HG02970 (cell line): ENCODE data around the gene MEG3.
"Not testable (repeated sequence)": the region's sequence is repeated elsewhere in the genome, so short reads cannot be mapped to it uniquely, and the experiment has no call there.

Experiments used
- ATAC-seq: cut with Tn5 transposase; IDR thresholded peaks from one replicate; pipeline ENCODE4 v1.9.1; 2021; ENCODE audit warnings: mild to moderate bottlenecking, moderate library complexity, moderate number of reproducible peaks; ENCODE audit not compliant: unreplicated experiment, low FRiP score

MEG3 gene

GRCh38 chr14:100788517-100788916 is 37.4 kb upstream of the MEG3 start:
- ATAC-seq = no peak

- no peak for ATAC-seq
These were observed 37.0 kb upstream of the MEG3 start for GRCh38 chr14:100788942-100789341.

- no peak for ATAC-seq
These were observed 36.2 kb upstream of the MEG3 start for GRCh38 chr14:100789460-100790417.

- no peak for ATAC-seq
These were observed 35.2 kb upstream of the MEG3 start for GRCh38 chr14:100790502-100791347.

- ATAC-seq = no peak
These were observed 34.6 kb upstream of the MEG3 start for GRCh38 chr14:100791348-100791735.

GRCh38 chr14:100791995-100792394 is 33.9 kb upstream of the MEG3 start:
- no peak for ATAC-seq

GRCh38 chr14:100796946-100797345 is 29.0 kb upstream of the MEG3 start:
- ATAC-seq = no peak

GRCh38 chr14:100800041-100800440 is 25.9 kb upstream of the MEG3 start:
- ATAC-seq = no peak

GRCh38 chr14:100801433-100801832 is 24.5 kb upstream of the MEG3 start:
- not testable (repeated sequence) for ATAC-seq

- no peak for ATAC-seq
These were observed 23.7 kb upstream of the MEG3 start for GRCh38 chr14:100802179-100802578.

GRCh38 chr14:100802766-100803165 is 23.2 kb upstream of the MEG3 start:
- no peak for ATAC-seq

- ATAC-seq = no peak
These were observed 22.7 kb upstream of the MEG3 start for GRCh38 chr14:100803226-100803625.

GRCh38 chr14:100803676-100804075 is 22.2 kb upstream of the MEG3 start:
- ATAC-seq = no peak

GRCh38 chr14:100804138-100804537 is 21.8 kb upstream of the MEG3 start:
- ATAC-seq = no peak

- no peak for ATAC-seq
These were observed 21.2 kb upstream of the MEG3 start for GRCh38 chr14:100804558-100805309.

GRCh38 chr14:100806386-100806785 is 19.5 kb upstream of the MEG3 start:
- no peak for ATAC-seq

- no peak for ATAC-seq
These were observed 18.4 kb upstream of the MEG3 start for GRCh38 chr14:100807496-100807895.

GRCh38 chr14:100807979-100808734 is 17.8 kb upstream of the MEG3 start:
- no peak for ATAC-seq

GRCh38 chr14:100810435-100810834 is 15.5 kb upstream of the MEG3 start:
- no peak for ATAC-seq
